Left colon (tissue), 2 donors: ENCODE data around the gene SMIM14. TPM values are rescaled to one million over a fixed set of nuclear protein-coding genes. Genes with fewer than 3 reads are reported as not detected.
"Not testable (repeated sequence)": the region's sequence is repeated elsewhere in the genome, so short reads cannot be mapped to it uniquely, and the experiment has no call there.

Experiments
- ATAC-seq: fragments of 200-7000 bp; cut with Tn5 transposase; one replicate; pipeline ENCODE4 v1.9.1; 2020; ENCODE audit warnings: mild to moderate bottlenecking, moderate library complexity
- DNase-seq, 2 donors: peaks; one replicate each; pipeline ENCODE4 v3.0.0-alpha.2; 2020
- intact Hi-C, 2 donors: fragments of 100-400 bp; cut with DNase I in 1 of 2; cut with micrococcal nuclease in 1 of 2; formaldehyde crosslinking; loops; one replicate each; pipeline versions ENCODE4 v1.11.2 to v1.14.0; 2022; cut with DNase I, micrococcal nuclease
- total RNA-seq, 2 donors: library from RNA; stranded (reverse); fragmentation: NEBNext Ultra II Directional; extraction: Animal tissue kit (Norgen Biotek cat#: 25700); gene quantifications; one replicate each; pipeline ENCODE4 v1.2.1, GENCODE V29; 2021
- donor health status: DM: no; HTN: no; CAD: no.
- donor health status: DM: yes; HTN: yes; CAD: no.

SMIM14 gene
- total RNA-seq, 2 donors from 2014 or later: 119 to 146 TPM

DNA sequence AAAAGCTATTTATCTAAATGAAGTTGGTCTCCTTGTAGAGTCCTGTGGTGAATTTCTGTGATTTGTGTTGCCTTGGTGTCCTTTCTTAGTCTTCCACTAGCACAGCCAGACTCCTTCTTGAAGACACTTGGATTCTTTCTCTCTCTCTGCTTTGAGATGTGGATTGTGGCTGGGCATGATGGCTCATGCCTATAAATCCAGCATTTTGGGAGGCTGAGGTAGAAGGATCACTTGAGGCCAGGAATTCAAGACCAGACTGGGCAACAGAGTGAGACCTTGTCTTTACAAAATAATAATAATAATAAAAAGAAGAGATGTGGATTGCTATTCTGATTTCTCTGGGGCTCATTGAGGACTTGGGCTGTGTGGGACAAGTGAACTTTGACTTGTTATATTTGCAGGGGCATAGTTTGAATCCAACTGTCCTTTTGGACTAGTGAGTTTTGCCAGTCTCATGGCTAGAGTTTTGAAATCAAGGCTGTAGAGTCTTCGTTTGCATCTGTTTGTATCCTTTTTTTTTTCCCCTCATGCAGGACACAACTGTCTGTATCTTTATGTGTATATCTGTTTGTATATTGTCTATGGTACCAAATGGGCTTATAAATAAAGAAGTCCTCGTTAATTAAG lies 11.1 kb upstream of the SMIM14 start:
- no peak for DNase-seq
- ATAC-seq: no peak
- intact Hi-C loops: loop anchor here in 1 of 2 donors (10.0 kb wide), 1 partner anchor 175 kb away; no protein-coding TSS in a partner anchor

DNA sequence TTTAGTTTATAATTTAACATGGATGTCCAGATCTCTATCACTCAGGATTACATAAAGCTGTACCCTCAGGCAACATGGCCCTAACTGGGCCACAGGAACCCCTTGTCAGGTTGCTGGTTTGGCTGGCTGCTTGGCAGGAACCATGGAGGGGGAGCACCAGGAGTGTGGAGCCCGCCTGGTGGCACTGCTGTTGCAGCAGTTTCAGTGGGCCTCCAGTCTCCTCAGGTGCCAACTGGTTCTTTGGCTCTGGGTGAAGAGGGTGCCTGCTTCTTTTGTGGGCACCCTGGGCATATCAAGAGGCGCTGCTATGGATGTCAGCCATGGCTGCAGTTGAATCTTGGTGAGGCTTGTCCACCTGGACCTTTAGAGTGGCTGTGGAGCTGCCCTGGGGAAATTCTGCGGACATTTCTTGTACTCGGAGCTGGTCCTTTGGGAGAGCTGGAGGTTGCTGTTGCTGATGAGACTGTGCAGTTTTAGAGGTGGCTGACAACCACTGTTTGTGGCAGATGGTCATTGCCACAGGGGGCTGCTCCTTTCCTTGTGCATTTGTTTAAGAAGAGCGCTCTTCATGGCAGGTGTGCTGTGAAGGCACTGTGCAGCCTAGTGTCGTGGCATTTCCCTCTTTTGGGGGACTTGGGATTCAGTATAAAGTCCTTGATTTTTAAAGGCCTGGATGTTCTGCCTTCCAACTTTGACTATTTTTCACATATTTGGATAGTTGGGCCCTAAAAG lies 10.3 kb upstream of the SMIM14 start:
- no peak for DNase-seq
- intact Hi-C loops: no loop called here
- no peak for ATAC-seq

DNA sequence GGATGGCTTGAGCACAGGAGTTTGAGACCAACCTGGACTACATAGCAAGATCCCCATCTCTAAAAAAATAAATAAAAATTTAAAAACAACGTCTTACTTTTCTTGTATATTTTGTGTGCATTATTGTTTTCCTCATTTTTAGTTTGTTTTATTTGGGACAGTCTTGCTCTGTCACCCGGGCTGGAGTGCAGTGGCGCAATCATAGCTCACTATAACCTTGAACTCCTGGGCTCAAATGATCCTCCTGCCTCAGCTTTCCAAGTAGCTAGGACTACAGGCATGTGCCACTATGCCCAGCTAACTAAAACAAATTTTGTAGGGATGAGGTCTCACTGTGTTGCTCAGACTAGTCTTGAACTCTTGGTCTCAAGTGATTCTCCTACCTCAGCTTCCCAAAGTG lies 9.5 kb upstream of the SMIM14 start:
- no peak for ATAC-seq
- no peak for DNase-seq
- intact Hi-C loops: no loop called here

DNA sequence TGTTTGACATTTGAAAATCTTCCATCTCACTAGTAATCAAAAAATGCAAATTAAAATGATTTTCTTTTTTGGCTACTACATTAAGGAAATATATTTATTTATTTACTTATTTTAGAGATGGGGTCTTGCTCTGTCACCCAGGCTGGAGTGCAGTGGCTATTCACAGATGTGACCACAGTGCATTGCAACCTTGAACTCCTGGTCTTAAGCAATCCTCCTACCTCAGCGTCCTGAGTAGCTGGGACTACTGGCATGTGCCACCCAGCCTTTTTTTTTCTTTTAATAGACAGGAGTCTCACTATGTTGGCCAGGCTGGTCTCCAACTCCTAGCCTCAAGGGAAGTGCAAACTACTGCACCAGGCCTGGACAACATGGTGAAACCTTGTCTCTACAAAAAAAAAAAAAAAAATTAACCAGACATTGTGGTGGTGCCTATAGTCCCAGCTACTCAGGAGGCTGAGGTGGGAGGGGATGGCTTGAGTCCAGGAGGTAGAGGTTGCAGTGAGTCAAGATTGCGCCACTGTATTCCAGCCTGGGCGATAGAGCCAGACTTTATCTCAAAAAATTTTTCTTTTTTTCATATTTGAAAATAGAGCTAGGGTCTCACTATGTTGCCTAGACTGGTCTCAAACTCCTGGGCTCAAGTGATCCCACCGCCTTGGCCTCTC lies 4.4 kb upstream of the SMIM14 start:
- DNase-seq (no peak), ATAC-seq (no peak)
- intact Hi-C loops: no loop called here

DNA sequence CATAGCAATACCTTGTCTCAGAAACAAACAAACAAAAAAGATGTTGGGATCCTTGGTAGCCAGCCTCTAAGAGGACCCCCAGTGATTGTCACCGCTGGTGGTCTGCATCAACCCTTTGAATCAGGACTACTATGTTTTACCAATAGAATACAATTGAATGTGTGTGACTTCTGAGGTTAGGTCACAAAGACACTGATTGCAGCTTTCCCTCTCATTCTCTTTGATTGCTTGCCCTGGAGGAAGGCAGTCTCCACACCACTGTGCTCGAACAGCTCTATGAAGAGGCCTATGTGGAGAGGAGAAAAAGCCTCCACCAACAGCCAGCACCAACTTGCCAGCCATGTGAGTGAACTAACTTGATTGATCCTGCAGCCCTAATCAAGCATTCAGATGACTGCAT lies 2.8 kb upstream of the SMIM14 start:
- intact Hi-C loops: no loop called here
- DNase-seq (no peak), ATAC-seq (no peak)

DNA sequence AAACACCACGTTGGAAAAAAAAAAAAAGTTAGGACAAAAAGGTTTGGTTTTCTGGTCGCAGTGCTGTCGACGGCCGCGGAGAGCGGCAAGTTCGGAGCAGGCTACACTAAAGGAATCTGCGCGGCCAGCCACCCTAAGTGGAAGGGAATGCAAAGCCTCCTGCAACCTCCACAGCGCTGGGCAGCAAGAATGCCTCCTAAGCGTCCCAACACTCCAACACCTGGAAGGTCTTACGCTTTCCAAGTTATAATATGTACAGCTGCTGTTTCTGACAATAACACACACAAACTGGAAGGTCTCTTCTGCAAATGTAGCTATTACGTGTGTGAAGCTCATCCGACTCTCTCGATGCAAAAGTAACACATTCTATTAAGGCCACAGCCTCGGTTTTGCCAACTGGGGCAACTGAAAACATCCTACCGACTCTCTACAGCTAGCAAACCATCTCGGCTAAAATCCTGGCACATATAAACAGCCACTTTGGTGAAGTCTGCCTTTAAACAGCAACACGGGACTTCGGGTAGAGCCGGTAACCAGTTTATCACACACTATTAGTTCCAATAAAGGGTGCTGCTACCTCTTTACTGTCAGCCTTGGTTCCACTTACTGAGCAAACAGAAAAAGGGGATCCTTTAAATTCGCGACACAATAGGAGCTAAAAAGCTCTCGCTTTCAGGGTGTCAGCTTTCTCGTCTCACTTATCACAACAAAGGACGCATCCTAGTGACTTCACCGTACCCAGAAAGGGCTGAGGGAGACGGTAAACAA lies 895 bp downstream of the SMIM14 start:
- intact Hi-C loops: loop anchor here in 1 of 2 donors (5.0 kb wide), 1 partner anchor 110 kb away; the partner anchor contains the start of gene UGDH
- ATAC-seq (peak; percentile 42), DNase-seq (peak; percentile 58 to 73)

DNA sequence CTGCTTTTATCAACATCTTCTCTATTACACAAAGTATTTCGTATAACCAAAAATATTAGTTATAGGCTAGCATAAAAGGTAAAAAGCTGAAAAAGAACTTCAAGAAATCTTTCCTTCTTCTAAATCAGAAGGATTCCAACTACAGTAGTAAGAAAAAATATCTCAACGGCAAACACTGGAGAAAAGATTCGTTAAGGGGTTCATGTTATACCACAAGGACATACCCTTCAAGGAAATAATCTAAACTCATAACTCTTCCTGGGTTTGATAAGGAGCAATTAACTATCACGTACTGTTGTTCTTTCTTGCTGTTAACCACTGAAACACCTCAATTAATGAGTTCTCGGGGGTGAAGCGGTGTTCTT lies 1.5 kb downstream of the SMIM14 start:
- DNase-seq (no peak), ATAC-seq (peak; percentile 13)
- intact Hi-C loops: loop anchor here in 1 of 2 donors (5.0 kb wide), 1 partner anchor 110 kb away; the partner anchor contains the start of gene UGDH

DNA sequence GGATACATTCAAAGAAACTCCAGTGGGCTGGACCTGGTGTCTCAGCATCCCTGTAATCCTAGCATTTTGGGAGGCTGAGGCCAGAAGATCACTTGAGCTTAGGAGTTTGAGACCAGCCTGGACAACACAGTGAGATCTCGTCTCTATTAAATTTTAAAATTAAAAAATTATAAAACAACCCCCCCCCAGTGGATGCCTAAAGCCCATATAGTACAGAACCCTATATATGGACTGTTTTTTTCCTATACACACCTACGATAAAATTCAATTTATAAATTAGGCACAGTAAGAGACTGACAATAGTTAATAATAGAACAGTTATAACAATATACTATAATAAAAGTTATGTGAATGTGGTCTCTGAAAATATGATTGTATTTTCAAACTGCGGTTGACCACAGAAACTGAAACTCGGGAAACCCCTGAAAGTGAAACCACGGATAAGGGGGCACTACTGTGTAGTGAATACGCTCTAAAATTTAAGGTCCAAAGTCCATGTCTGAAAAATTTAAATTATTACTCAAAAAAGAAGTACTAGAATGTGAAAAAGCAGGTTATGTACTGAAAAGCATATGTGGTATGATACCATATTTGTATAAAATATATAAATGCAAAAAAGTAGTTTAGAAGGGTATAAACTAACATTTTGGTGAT lies 2.0 kb downstream of the SMIM14 start:
- intact Hi-C loops: loop anchor here in 1 of 2 donors (5.0 kb wide), 1 partner anchor 109 kb away; the partner anchor contains the start of gene UGDH
- DNase-seq (no peak), ATAC-seq (no peak)

DNA sequence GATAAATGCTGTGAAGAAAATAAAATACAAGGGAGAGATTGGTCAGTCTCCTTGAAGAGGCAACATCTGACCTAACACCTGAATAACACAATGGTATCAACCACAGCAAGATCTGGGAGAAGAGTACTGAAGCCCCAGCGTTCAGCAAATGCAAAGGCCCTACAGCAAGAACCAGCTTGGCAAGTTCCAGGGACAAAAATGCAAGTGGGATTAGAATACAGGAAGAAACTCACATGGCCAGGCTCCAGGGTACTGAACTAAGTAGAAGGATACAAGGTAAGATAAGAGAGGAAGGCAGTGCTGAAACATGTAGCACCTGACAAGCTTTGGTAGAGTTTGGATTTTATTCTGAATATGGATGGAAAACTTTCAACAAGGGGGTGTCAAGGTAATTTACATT lies 3.6 kb downstream of the SMIM14 start:
- peak; percentile 41 to 45 for DNase-seq
- no peak for ATAC-seq
- intact Hi-C loops: loop anchor here in 1 of 2 donors (5.0 kb wide), 1 partner anchor 108 kb away; the partner anchor contains the start of gene UGDH

DNA sequence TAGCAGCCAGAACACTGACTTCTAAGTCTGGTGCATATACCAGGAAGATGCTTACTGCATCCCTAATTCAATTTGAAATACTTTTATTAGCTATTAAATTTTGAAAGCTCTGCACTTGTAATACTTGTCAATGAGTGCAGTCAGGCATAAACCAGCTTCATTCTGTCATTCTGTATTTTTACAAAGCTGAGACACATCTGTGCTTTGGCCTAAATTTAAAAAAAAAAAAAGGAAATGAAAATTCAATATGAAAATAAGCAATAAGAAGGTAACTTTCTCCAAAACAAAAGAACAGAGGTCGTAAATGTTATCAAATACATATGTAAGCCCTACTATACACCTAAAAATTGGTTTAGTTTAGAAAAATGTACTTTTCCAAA lies 7.0 kb downstream of the SMIM14 start:
- DNase-seq (no peak), ATAC-seq (no peak)
- intact Hi-C loops: no loop called here

DNA sequence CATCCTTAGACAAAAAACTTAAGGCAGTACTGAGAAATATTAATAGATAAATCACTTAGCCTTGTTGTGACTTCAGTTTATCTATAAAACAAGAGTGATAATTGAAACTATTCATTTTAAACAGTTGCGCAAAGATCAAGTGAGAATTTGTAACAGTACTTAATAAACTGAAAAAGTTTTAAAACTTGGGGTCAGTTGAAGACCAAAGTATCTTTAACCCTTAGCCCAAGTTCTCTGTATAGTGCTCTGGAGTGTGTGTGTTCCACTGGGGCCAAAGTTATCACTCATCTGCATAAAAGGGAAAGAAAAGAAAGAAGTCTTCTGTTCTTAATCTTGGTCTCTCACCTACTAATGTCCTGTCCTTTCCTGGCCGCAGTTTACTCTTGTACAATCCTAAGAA lies 11.3 kb downstream of the SMIM14 start:
- DNase-seq: no peak
- intact Hi-C loops: no loop called here
- peak; percentile 23 for ATAC-seq

DNA sequence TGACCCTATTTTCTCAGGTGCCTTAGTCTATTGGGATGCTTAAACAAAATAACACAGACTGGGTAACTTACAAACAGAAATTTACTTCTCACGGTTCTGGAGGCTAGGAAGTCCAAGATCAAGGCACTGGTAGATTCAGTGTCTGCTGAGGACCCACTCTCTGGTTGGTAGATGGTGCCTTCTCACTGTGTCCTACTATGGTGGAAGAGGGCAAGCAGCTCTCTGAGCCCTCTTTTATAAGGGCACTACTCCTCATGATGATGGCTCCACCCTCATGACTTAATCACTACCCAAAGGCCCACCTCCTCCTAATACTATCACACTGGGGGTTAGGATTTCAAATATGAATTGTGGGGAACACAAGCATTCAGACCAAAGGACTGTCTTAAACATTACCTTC lies 11.8 kb downstream of the SMIM14 start:
- no peak for ATAC-seq
- DNase-seq: no peak
- intact Hi-C loops: no loop called here

DNA sequence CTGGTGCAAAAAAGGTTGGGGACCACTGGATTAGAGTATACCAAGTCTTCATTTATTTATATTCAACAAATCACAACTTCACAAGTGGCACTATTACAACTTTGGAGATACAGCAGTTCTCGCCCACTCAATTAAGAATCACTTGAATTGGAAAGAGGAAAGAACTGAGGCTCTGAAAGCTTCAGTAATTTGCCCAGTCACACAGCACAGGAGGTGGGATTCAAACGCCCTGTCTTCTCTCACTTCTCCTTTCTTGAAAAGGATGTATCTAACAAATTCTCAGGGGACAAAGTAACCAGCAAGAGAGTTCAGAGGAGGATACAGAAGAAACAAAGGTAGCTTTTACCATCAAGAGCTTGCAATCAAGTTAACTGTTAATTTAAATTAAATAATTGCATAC lies 12.4 kb downstream of the SMIM14 start:
- intact Hi-C loops: no loop called here
- no peak for ATAC-seq
- no peak for DNase-seq

DNA sequence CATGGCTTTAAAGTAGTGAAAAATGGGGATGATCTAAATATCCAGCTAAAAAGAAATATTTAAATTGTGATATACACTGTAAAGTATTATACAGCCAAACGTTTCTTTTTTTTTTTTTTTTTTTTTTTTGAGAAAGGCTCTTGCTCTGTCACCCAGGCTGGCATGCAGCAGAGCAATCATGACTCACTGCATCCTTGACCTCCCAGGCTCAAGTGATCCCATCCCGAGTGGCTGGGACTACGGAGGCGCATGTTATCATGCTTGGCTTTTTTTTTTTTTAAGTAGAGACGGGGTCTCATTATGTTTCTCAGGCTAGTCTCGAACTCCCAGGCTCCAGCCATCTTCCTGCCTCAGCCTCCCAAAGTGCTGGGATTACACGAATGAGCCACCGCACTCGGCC lies 17.1 kb downstream of the SMIM14 start:
- ATAC-seq: peak; percentile 45
- peak in 1 of 2 donors; percentile 63 for DNase-seq
- intact Hi-C loops: no loop called here

DNA sequence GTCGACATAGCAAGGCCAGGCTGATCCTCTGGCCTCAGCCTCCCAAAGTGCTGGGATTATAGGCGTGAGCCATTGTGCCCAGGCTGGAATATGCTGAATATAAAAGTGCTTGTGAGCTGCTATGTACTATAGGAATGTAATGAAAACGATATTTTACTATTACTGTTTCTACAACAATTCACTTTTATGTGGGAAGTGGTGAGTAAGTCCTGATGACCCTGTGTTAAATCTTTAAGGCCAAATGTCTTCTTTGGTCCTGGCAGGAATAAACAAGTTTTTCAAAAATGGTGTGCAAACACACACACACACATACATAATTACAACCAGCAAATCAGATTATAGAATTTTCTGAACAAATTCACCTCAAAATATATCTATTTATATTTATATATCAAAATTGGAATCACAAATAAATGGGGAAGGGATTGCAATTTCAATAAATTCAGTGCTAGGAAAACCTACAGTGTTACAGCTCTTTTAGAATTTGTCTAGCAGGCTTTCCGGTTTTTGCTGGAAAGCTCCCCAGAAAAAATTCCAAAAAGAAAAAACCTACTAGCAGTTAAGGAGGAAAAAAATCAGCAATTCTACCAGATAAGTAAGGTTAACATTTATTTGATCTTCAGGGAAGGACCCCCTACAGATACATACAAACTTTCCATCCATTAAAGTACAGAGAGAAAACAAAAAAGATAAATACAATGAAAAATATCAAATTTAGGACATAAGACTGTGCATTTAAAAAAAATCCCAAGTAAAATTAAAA lies 17.9 kb downstream of the SMIM14 start:
- ATAC-seq (no peak), DNase-seq (no peak)
- intact Hi-C loops: no loop called here

DNA sequence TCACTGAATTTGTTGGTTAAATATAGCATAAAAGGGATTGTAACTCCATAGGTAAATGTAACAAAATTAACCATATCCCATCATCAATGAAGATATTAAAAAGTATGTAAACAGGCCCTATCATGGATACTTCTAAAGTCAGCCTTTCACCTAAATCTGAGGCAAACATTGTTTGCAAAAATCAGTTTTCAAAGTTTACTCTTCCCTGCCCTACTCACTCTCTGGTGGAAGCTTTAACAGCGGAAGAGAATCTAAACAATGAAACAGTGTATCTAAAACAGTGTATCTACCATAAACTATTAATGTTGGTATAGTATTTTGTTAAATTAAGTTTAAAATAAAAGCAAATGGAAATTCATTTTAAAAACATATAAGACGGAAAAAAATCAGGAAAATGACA lies 21.1 kb downstream of the SMIM14 start:
- ATAC-seq (no peak), DNase-seq (no peak)
- intact Hi-C loops: no loop called here

DNA sequence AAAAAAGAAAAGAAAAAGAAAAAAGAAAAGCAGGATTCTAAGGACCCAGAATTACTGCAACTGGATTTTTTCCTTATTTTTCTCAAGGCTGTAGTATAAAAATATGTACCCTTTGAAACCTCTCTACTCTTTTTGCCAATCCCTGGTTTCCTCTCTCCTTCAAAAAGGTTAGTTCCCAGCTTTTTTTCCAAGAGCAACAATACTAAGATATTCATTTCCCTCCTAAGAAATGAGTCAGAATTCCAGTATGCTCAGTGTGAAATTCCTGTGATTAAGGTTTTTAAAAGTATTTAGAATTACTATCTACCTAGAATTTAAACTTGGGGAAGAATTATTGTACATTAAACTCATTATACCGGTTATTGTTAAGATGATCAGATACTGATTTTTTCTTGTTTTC lies 22.0 kb downstream of the SMIM14 start:
- ATAC-seq (no peak), DNase-seq (no peak)
- intact Hi-C loops: no loop called here

DNA sequence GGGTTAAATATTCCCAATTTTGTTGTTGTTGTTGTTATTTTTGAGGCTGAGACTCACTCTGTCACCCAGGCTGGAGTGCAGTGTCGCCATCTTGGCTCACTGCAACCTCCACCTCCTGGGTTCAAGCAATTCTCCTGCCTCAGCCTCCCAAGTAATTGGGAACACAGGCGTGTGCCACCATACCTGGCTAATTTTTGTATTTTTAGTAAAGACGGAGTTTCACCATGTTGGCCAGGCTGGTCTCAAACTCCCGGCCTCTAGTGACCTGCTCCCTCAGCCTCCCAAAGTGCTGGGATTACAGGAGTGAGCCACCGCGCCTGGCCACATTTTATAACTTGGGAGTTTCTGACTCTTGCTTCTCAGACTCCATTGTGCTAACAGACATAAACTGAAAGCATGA lies 22.6 kb downstream of the SMIM14 start:
- intact Hi-C loops: not testable (repeated sequence)
- ATAC-seq: peak; percentile 22

More for the DNA sequence above, 22.6 kb downstream of the SMIM14 start:
- not testable (repeated sequence) for DNase-seq
